ENCODE data around the gene HSF2BP.
A peak's percentile ranks its signal among the peaks of the same experiment; 100 is the strongest.
"Not testable (repeated sequence)": the region's sequence is repeated elsewhere in the genome, so short reads cannot be mapped to it uniquely, and the experiment has no call there.

The HSF2BP gene

DNA sequence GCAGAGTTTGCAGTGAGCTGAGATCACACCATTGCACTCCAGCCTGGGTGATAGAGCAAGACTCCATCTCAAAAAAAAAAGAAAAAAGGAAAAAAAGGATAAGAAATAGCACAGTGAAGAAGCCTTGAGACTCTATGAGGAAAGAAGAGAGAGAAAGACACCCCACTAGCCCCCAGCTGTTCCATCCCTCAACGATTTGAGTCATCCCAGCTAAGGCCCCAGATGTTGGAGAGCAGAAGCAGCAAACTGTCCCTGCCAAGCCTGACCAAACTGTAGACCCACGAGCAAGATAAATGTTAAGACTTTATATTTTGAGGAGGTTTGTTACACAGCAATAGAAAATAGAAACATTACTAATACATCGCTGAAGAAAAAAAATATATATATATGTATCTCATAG is 42.4 kb downstream of the HSF2BP start:
- DNase-seq = not testable (repeated sequence)

DNA sequence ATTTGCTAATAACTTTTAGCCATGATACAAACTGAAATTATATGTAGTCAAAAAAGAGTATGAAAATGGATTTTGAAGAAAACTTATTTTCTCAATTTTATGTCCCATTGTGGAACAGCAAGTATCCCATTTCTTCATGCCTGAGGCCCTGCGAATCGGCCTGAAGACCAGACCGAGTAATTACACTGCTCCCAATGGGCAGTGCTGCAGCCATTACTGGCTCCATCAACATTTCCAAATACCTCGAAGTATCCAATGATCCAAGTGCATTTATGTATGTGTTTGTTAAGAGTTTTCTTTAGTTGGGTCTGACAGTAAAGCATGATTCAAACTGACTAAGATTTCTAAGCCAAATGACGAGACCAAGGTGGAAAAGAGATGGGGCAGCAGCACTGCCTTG is 44.4 kb downstream of the HSF2BP start:
- no peak for DNase-seq

DNA sequence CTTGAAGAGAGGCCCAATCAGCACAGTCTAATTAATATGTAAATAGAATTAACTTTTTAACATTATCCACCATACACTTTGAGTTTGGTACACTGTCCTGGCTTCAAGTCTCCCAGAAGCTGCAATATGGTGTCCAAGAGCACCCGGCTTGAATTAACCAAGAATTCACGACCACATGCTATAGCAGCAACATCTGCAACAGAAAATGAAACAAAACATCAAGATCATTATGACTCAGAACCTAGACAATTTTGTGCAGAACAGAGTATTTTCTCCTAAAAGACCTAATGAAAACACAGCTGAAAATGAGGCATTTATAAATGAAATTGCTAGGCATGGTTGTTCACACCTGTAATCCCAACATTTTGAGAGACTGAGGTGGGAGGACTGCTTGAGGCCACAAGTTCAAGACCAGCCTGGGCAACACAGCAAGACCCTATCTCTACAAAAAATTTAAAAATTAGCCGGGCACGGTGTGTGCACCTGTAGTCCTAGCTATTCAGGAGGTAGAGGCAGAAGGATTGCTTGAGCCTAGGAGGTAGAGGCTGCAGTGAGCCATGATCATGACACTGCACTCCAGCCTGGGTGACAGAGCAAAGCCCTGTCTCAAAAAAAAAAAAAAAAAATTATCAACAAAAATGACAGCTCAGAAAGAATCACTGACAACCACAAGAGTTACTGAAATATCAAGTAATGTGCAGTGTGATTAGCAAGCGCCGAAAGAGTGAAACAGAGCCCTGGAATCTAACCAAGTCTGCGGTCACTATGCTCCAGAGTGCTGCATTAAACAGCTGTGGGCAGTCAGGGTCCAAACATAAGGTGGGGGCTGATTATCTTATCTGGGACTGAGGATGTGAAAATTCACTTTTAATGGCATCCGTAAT is 45.3 kb downstream of the HSF2BP start:
- no peak for DNase-seq

DNA sequence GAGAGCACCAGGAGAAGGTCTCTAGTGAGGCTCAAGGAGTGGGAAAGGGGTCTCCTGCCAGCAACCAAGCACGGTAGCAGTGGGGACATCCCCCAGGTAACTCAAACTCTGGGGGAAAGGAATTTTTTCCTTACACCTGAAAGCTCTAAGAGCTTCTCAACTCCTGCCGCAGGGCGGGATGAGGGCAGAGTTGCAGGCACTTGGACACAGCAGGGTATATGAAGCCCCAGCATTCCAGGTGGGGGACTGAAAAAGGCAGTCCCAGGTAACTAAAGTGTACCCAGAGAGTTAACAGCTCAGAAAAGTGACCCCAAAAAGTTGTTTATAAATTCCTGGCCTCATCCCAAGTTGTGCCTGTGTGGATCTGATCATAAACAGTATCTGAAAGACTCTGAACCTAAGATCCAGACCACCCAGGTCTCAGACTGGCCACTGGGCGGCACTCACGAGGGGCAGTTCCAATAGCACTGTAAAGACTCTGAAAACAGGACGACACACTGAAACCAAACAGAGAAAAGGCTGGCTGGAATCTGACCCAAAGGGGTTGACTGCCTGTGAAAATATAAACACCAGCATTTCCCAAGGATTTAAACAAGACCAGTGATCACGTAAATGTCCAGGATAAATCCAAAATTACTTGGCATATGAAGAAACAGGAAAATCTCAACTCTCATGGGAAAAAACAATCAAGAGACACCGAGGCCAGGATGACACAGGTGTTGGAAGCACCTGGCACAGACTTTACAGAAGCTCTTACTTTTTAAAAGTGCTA is 47.5 kb downstream of the HSF2BP start:
- DNase-seq = peak; percentile 34

DNA sequence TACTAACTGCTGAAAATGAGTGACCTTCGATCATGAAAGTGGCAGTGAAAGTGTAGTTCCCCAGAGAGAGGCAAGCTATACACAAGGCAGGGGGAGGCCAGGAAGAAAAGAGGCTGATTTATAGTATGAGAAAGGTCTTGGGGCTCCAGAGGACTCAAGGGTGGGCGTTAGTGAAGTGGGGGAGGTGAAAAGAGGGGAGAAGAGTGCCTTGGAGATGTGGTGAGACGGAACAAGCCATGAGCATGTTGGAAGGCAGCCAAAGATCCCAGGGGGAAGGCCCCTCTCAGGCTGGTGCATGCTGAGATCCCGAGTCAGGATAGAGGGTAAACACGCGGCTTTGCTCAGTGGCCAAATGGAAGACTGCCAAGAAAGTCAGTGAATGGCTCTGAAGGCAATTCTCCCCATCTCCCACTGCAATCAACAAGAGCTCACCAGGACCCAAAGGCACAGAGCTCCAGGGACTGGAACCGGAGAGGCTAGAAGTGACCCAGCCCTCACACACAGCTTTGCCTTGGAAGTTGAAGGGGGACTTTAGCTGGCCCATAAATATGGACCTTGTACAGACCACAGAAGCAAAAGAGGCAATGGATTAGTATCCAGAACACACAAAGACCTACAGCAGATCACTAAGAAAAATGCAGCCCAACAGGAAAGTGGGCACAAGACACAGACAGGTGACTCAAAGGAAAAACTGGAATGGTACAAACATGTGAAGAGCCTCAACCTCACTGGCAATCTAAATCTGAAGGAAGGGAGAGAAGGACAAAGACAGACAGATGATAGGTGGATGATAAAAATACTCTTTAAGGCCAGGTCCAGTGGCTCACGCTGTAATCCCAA is 49.6 kb downstream of the HSF2BP start:
- DNase-seq = peak; percentile 91

DNA sequence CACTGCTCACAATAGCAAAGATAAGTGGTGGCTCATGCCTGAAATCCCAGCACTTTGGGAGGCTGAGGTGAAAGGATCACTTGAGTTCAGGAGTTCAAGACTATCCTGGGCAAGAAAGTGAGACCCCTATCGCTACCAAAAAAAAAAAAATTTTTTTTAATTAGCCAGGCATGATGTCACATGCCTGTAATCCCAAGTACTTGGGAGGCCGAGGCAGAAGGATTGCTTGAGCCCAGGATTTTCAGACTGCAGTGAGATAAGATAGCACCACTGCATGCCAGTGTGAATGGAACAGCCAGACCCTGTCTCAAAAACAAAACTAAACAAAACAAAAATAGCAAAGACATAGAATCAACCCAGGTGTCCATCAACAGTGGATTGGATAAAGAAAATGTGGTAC is 50.6 kb downstream of the HSF2BP start:
- no peak for DNase-seq

DNA sequence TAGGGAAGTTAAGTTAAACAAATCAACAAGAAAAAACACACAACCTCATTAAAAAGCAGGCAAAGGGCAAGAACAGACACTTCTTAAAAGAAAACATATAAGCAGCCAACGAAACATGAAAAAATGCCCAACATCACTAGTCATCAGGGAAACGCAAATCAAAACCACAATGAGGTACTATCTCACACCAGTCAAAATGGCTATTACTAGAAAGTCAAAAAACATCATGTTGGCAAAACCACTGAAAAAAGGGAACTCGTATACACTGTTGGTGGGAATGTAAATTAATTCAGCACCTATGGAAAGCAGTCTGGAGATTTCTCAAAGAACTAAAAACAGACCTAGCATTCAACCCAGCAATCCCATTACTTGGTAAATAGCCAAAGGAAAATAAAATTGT is 51.1 kb downstream of the HSF2BP start:
- DNase-seq = no peak

DNA sequence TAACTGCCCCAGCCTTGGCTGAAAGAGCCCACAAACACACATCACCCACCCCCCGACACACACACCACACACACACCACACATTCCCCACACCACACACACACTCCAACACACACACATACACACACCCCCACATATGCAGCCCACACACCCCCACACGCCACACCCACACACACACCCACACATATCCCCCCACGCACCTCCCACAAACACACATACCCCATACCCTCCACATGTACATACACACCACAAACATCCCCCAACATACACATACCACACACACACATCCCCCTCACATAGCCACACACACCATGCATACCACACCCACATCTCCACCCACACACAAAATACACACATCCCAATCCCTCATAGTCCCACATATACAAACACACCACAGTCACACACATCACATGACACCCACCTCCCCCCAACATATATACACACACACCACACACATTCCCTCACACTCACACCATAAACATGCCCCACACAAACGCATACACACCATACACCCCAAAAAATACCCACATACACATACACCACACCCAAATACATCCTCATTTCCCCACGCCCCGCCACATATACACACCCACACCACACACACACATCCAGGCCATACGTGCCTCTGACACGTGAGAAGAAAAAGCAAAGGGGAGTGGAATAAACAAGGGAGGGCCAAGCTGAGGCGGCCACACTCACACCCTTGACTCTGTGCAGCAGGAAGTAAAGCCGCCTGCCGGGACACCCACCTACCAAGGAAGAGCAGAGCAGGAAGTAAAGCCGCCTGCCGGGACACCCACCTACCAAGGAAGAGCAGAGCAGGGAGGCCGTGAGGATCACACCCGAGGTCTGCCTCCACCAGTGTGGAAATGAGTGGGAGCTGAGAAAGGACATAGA is 53.7 kb downstream of the HSF2BP start:
- no peak for DNase-seq

DNA sequence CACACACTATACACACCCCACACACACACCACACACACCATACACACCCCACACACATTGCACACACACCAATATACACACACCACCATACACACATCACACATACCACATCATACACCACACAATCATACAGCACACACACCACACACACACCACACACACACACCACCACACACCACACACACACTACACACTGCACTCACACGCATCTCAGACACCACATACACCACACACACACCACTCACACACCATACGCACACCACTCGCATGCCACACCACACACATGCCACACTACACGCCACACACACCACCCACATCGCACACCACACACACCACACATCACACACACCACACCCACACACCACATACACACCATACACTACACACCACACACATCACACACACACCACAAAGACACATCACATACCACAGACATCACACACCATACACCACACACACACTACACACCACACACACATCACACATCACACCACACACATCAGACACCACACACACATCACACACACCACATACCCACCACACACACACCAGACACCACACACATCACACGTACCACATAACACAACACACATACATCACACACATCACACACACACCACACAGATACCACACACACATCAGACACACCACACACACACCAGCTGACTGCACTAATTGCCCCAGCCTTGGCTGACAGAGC is 54.6 kb downstream of the HSF2BP start:
- no peak for DNase-seq

DNA sequence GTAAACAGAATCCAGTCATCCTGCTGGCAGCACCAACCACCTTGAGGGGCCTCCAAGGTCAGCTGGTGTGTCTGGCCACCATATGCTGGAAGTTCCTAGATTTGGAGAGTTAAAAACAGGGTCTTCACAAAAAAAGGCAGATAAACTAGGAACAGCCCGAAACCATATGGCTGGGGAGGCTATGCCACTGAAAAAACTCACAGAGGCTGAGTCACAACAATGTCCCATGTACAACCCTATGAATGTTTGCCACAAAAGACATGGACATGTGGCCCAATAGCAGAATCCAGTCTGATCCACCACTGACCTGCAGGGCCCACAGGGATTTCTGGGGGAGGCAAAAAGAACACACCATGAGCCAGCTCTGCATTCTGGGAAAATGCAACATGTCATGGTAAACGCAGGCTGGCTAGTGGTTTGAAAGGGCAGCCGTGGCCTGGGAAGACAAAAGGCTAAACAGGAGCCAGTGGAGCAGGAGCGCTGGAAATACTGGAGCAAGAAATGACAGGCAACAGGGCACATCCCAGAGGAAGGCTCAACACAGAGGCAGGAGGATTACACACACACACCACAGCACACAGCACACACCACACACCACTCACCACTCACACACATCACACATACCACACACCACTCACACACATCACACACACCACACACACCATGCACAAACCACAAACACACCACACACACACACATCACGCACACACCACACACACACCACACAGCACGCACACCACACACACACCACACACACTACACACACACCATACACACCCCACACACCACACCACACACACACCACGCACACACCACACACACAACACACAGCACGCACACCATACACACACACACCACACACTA is 55.4 kb downstream of the HSF2BP start:
- no peak for DNase-seq

DNA sequence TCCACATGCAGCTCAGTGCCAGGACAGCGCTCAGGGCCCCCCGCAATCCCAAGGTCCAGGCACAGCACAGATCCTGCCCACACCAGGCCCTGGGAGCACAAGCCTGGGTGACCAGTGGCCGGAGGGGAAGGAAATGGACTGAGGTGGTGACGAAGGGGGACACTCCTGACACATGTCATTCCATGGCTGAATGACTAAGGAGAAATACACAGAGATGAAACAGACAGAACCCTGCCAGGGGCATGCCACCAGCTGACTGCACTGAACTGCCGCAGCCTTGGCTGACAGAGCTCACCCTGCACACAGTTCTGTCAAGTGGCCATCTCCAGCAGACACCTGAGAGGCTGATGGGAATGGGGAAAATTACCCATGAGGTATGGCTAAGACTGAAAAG is 56.1 kb downstream of the HSF2BP start:
- peak; percentile 41 for DNase-seq

DNA sequence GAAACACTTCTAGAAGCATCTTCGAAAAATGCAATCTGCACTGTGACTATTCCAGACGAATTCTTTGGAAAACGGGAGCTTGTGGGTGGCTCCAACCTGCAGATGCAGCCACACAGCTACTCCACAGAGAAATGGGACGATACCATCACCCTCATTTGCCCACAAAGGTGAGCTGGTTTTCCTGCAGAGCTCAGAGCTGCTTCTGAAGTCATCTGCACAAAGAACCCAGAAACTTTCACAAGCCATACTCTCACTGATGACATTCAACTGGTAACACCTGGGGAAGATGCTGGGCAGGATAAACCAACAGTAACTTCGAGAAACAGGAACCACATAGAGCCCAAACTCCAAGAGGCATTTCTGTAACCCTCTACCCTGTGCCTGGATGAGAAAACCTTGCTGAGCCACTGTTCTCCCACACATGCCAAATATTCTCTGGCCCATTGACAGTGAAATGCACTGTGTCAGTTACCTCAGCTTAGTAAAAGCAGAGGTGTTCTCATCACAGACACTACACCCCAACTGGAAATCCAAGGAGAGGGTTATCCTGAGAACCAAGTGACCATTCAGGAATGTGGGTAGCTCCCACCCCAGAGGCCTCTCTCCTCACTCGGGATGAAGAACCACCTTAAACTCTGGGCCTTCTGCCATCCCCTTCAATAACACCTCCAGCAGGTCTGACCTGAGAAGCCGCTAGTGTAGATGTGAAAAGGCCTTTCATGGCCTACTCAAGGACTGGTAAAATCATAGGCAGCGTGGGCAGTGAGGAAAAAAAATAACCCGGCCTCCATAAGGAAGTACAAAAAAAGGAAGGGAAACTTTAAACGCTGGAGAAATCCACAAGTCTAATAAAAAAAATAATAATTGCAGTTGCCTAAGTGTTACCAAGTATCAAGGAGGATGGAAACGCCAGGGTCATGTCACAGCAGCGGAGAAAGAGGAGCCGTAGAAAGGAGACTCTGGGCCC is 56.7 kb downstream of the HSF2BP start:
- no peak for DNase-seq

DNA sequence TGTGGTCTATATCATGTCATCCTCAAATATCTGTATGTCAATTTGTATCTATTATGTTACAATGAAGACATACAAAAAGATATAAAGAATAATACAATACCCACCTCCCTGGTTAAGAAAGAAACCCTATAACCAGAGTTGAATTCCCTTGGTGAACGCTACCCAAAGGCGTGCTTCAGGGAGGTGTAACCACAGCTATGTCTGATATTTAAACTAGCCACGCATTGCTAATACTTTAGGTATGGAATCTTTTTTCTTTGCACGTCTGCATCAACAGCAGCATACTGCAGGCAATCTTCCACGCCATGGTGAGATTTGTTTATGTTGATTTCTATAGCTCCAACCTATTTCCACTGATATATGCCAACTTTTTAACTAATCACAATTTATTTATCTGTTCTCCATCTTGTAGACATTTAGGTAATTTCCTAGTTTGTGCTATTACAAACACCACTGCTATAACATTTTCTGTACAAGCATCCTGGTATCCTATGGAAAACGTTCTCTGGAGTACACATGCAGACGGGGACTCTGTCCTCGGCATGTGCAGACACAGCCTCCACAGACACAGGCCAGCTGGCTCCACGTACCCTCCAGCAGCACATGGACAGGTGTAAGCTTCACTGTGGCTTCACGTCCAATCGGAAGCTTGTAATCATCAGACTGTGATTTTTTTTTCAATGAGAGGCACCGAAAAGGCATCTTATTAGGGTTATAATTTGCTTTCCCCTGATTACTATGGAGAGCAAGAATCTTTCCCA is 58.5 kb downstream of the HSF2BP start:
- no peak for DNase-seq

DNA sequence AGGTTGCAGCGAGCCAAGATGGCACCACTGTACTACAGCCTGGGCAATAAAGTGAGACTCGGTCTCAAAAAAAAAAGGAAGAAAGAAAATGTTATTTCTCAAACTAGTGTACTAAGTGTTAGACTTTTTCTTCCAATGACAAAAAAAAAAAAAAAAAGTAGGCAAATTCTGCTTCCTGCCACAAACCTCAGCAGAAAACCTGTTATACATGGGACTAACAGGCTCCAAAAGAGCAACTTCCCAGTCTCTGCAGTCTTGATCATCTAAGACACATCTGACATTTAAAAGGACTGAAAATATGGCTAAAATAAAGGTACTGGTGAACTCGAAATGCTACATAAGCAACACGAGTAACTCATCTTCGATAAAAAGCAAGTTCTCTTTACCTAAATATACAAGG is 59.6 kb downstream of the HSF2BP start:
- DNase-seq = no peak

DNA sequence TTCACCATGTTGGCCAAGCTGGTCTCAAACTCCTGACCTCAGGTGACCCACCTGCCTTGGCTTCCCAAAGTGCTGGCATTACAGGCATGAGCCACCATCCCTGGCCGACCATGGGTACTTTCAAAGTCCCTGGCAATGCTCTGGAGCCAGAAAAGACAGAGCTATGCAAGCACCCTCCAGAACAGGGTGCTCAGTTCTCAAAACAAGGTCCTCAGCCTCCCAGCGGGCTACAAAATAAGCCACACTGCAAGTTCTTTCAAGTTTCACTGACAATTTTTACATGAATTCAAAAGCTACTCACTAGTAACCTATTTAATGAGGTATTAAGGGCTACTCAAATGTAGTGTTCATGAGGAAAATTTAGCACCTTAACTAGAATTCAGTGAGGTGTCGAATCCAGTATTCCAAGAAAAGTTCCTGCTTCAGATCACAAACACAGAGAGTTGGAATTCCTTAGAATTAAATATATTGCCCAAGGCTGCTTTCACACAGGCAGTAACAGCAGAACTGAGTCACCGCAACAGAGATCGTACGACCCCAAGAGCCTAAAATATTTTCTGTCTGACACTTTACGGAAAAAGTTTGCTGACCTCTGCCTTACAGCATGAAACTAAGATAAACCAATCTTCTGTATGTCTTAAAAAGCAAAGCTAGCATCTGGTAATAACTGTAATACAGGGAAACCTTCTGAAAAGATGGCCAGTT is 60.7 kb downstream of the HSF2BP start:
- DNase-seq = no peak

DNA sequence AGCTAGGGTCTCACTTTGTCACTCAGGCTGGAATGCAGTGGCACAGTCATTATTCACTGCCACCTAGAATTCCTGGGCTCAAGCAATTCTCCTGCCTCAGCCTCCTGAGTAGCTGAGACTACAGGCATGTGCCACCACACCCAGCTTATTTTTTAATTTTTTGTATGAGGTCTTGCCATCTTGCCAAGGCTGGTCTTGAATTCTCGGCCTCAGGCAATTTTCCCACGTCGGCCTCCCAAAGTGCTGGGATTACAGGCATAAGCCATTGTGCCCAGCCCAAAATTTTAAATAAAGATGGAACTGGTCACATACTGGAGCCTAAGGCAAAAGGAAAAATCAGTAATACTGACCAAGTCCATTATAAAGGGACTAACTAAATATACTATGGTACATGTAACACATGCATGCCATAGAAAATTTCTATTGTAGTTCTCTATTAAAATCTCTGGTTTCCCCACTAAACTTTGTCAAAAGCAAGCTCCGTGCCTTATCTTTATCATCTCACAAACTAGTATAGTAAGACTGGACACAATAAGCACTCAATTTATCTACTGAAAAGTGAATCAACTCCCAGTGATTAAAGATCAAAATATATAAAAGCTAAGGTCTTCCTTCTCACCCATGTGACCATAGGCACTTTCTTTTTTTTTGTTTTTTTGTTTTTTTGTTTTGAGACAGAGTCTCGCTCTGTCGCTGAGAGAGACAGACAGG is 61.6 kb downstream of the HSF2BP start:
- DNase-seq = no peak

DNA sequence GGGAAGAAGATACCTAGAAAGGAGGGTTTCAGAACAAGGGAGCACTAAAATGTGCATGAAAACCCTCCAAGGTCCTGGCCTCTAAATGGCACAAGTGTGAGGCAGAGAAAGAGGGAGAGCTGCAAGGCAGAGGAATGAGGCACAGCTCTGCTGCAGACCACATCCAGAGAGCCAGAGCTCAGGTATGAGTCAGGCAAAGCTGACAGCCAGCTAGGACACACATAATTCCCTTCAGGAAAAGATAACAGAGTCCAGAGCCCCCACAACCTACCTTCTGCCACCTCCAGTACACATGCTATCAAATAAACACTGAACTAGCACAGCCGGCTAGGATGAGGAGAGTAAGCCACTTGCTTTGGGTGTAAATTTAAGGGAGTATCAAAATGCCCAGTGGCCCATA is 62.2 kb downstream of the HSF2BP start:
- DNase-seq = no peak

All from NCI-H2029 (cell line).